ELR (cell line): ENCODE results near the gene SLC66A3.
"Not testable (repeated sequence)": the region's sequence is repeated elsewhere in the genome, so short reads cannot be mapped to it uniquely, and the experiment has no call there.

Source experiments
- DNase-seq: peaks from one replicate; pipeline ENCODE4 v3.0.0-alpha.2; 2015; ENCODE audit warnings: low read depth

Gene SLC66A3

GRCh38 chr2:11163439-11164317 is 8.4 kb downstream of the SLC66A3 start:
- no peak for DNase-seq

- DNase-seq = not testable (repeated sequence)
Observed at GRCh38 chr2:11165046-11165445, 9.8 kb downstream of the SLC66A3 start.

GRCh38 chr2:11166476-11166875 is 11.2 kb downstream of the SLC66A3 start:
- no peak for DNase-seq

- no peak for DNase-seq
Observed at GRCh38 chr2:11168488-11168887, 13.2 kb downstream of the SLC66A3 start.

GRCh38 chr2:11169333-11169732 is 14.1 kb downstream of the SLC66A3 start:
- DNase-seq = no peak

GRCh38 chr2:11174222-11174621 is 19.0 kb downstream of the SLC66A3 start:
- DNase-seq = no peak

GRCh38 chr2:11175293-11175795 is 20.1 kb downstream of the SLC66A3 start:
- peak; percentile 59 for DNase-seq

- peak; percentile 13 for DNase-seq
Observed at GRCh38 chr2:11177871-11178690, 22.8 kb downstream of the SLC66A3 start.

- no peak for DNase-seq
Observed at GRCh38 chr2:11179196-11179595, 23.9 kb downstream of the SLC66A3 start.

GRCh38 chr2:11179899-11180298 is 24.6 kb downstream of the SLC66A3 start:
- DNase-seq = peak; percentile 36

GRCh38 chr2:11180653-11181052 is 25.4 kb downstream of the SLC66A3 start:
- DNase-seq = no peak

- DNase-seq = no peak
Observed at GRCh38 chr2:11182951-11183350, 27.7 kb downstream of the SLC66A3 start.

- DNase-seq = no peak
Observed at GRCh38 chr2:11186145-11186544, 30.9 kb downstream of the SLC66A3 start.

GRCh38 chr2:11187083-11187619 is 31.9 kb downstream of the SLC66A3 start:
- DNase-seq = peak; percentile 79

GRCh38 chr2:11187731-11188130 is 32.5 kb downstream of the SLC66A3 start:
- DNase-seq = no peak

GRCh38 chr2:11196246-11196645 is 41.0 kb downstream of the SLC66A3 start:
- DNase-seq = no peak

GRCh38 chr2:11200651-11201050 is 45.4 kb downstream of the SLC66A3 start:
- DNase-seq = no peak

GRCh38 chr2:11201969-11202368 is 46.7 kb downstream of the SLC66A3 start:
- DNase-seq = no peak

GRCh38 chr2:11203480-11203879 is 48.2 kb downstream of the SLC66A3 start:
- peak; percentile 90 for DNase-seq

GRCh38 chr2:11208083-11208482 is 52.8 kb downstream of the SLC66A3 start:
- DNase-seq = no peak

- DNase-seq = no peak
Observed at GRCh38 chr2:11212645-11213044, 57.4 kb downstream of the SLC66A3 start.

- DNase-seq = peak; percentile 45
Observed at GRCh38 chr2:11213090-11213638, 57.9 kb downstream of the SLC66A3 start.
